RWPE2 (cell line): ENCODE results near the gene ST8SIA1.
A peak's percentile ranks its signal among the peaks of the same experiment; 100 is the strongest.
"Not testable (repeated sequence)": the region's sequence is repeated elsewhere in the genome, so short reads cannot be mapped to it uniquely, and the experiment has no call there.

ENCODE experiments used
- ATAC-seq: fragments of 200-7000 bp; cut with Tn5 transposase; 3 replicates; pipeline ENCODE4 v1.9.1; 2021; ENCODE audit warnings: low read depth
- DNase-seq: peaks from one replicate; pipeline ENCODE4 v3.0.0-alpha.2; 2020; ENCODE audit warnings: low spot score
- H3K27ac ChIP-seq: fragments of 450-650 bp; 2 replicates; pipeline ENCODE4 v1.5.1; 2017; ENCODE audit warnings: mild to moderate bottlenecking; ENCODE audit not compliant: poor library complexity, severe bottlenecking
- H3K27me3 ChIP-seq: fragments of 250-450 bp; sonication (Bioruptor Pico); 2 replicates; pipeline ENCODE4 v1.5.1; 2021; ENCODE audit warnings: mild to moderate bottlenecking, moderate library complexity; ENCODE audit not compliant: insufficient read depth, poor library complexity, severe bottlenecking
- H3K36me3 ChIP-seq: fragments of 250-450 bp; sonication (Bioruptor Pico); 2 replicates; pipeline ENCODE4 v1.5.1; 2020; ENCODE audit warnings: low read depth, mild to moderate bottlenecking, moderate library complexity
- H3K4me1 ChIP-seq: fragments of 250-450 bp; sonication (Bioruptor Pico); 2 replicates; pipeline ENCODE4 v1.5.1; 2021; ENCODE audit warnings: mild to moderate bottlenecking, moderate library complexity; ENCODE audit not compliant: insufficient read depth, poor library complexity, severe bottlenecking
- H3K4me3 ChIP-seq: fragments of 250-450 bp; sonication (Bioruptor Pico); 2 replicates; pipeline ENCODE4 v1.5.1; 2021; ENCODE audit warnings: mild to moderate bottlenecking, moderate library complexity; ENCODE audit not compliant: severe bottlenecking
- H3K9me3 ChIP-seq: fragments of 250-450 bp; sonication (Bioruptor Pico); 2 replicates; pipeline ENCODE4 v1.5.1; 2021; ENCODE audit warnings: mild to moderate bottlenecking, moderate library complexity; ENCODE audit not compliant: severe bottlenecking
- TF ChIP-seq, protein P1 (sequence below): fragments of 450-650 bp; IDR thresholded peaks from one replicate; pipeline ENCODE4 v1.5.1; 2017; ENCODE audit warnings: mild to moderate bottlenecking, moderate library complexity; ENCODE audit not compliant: poor library complexity, severe bottlenecking

ST8SIA1 gene, protein sequence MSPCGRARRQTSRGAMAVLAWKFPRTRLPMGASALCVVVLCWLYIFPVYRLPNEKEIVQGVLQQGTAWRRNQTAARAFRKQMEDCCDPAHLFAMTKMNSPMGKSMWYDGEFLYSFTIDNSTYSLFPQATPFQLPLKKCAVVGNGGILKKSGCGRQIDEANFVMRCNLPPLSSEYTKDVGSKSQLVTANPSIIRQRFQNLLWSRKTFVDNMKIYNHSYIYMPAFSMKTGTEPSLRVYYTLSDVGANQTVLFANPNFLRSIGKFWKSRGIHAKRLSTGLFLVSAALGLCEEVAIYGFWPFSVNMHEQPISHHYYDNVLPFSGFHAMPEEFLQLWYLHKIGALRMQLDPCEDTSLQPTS

DNA sequence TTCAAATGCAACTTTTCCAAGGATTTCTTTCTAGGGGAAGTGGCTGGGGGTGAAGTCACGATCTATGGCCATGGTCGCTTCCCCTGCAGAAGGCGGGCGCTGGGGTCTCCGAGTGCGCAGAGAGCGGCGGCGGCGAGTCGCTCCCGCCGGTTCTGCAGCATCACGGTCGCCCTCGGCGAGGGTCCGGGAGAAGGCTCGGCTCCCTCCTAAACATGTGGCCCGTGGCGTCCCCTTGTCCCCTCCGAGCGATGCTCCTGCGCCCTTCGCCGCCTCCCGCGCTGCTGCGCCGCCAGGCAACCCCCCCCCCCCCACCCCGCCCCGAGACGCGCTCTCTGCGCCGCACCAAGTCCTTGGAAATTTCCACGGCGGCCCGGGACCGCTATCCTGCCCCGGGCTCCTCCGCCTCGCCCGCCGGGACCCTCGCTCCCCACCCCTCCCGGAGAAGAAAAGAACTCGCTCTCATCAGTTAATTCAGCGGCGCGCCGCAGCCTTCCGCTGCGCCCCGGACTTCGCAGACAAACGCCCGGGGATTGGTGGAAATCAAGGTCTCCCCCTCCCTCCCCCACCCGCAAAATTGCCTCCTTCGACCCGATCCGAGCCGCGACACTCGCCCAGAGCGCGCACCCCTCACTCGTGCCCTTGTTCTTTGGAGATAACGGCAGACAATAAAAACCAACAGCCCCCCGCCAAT is at the start of gene ST8SIA1:
ST8SIA1 (minus strand) TSS at position 298 of the 691 bp plus-strand sequence. CDS start 475 bp downstream, outside the sequence.
- Histone ChIP-seq H3K27ac (no peak within 1 kb of the TSS), H3K27me3 (no peaks in the 10 kb centered on the region), H3K36me3 (no peaks in the 10 kb centered on the region), H3K4me3 (peak within 1 kb of the TSS; percentile 39), H3K9me3 (no peaks in the 10 kb centered on the region), H3K4me1 (no peaks in the 10 kb centered on the region)
- TF ChIP-seq, protein P1, sequence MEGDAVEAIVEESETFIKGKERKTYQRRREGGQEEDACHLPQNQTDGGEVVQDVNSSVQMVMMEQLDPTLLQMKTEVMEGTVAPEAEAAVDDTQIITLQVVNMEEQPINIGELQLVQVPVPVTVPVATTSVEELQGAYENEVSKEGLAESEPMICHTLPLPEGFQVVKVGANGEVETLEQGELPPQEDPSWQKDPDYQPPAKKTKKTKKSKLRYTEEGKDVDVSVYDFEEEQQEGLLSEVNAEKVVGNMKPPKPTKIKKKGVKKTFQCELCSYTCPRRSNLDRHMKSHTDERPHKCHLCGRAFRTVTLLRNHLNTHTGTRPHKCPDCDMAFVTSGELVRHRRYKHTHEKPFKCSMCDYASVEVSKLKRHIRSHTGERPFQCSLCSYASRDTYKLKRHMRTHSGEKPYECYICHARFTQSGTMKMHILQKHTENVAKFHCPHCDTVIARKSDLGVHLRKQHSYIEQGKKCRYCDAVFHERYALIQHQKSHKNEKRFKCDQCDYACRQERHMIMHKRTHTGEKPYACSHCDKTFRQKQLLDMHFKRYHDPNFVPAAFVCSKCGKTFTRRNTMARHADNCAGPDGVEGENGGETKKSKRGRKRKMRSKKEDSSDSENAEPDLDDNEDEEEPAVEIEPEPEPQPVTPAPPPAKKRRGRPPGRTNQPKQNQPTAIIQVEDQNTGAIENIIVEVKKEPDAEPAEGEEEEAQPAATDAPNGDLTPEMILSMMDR: no peak
- no peak for DNase-seq
- peak; percentile 10; the same call in 1 of the 3 replicates for ATAC-seq

DNA sequence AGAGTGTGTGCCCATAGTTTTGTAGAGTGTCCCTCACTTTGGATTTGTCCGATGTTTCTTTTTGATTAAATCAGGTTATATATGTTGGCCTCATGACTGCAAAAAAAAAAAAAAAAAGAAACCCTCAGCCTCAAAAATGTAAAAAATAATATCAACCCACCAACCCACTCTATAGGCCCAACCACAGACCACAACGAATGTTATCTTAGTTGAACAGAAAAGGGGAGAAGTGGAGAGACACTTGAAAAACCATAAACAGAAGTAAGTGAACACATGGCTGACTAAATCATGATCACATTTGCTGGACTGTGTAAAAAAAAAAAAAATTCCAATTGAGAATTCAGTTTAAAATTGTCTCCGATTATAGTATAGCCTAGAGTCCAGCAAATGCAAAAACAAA is 45.5 kb upstream of the ST8SIA1 start:
- Histone ChIP-seq H3K4me1 (no peaks in the 10 kb centered on the region), H3K27ac (no peak overlapping the region), H3K36me3 (no peaks in the 10 kb centered on the region), H3K4me3 (no peak overlapping the region), H3K27me3 (no peaks in the 10 kb centered on the region), H3K9me3 (no peaks in the 10 kb centered on the region)
- TF ChIP-seq, protein P1: no peak
- DNase-seq (no peak), ATAC-seq (no peak)

DNA sequence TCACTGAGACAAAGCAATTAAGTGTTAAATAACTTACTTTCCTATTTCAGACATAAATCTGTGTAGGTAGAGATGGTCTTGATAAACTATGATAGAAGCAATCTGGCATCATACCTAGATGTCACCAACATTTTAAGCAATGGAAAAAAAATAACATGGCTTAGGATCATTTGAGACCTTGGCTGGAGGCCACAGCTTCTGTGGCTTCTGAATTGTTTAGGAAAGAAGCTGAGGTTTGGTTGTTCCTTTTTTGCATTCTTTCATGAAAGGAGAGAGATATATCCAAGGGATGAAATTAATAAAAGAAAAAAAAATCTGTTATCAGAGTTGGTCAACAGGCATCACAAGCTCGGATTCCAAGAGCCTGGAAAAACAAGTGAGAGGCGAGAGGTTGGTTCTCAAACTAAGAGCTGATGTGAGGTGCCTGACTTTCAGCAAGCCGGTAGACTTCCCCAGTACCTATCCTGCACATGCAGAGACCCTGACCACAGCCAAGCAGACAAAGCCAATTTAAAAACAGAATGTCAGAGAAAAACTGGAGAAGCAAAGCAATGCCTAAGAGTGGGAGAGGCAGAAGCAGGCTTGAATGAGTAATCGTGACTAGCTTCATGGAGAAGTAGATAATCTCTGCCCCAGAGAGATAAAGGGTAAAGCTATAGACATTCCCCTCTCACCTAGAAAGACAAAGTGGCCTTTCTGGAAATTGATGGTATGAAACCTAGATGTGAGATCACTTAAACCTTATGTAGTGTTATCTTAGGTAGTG is 43.4 kb upstream of the ST8SIA1 start:
- Histone ChIP-seq H3K4me3 (no peak overlapping the region), H3K36me3 (no peaks in the 10 kb centered on the region), H3K27me3 (no peaks in the 10 kb centered on the region), H3K27ac (no peak overlapping the region), H3K4me1 (no peaks in the 10 kb centered on the region), H3K9me3 (no peaks in the 10 kb centered on the region)
- TF ChIP-seq, protein P1: no peak
- ATAC-seq: no peak
- DNase-seq: no peak

DNA sequence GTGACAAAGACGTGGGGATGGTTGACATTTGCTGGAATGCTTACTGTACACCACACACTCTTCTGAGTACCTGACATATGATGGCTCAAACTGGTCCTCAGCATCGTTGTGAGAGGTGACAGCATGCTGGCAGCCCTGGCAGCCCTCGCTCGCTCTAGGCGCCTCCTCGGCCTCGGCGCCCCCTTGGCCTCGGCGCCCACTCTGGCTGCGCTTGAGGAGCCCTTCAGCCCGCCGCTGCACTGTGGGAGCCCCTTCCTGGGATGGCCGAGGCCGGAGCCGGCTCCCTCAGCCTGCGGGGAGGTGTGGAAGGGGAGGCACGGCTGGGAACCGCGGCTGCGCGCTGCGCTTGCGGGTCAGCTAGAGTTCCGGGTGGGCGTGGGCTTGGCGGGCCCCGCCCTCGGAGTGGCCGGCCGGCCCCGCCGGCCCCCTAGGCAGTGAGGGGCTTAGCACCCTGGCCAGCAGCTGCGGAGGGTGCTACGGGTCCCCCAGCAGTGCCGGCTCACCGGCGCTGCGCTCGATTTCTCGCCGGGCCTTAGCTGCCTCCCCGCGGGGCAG is 42.2 kb upstream of the ST8SIA1 start:
- not testable (repeated sequence) for H3K4me3 ChIP-seq, ATAC-seq, DNase-seq

DNA sequence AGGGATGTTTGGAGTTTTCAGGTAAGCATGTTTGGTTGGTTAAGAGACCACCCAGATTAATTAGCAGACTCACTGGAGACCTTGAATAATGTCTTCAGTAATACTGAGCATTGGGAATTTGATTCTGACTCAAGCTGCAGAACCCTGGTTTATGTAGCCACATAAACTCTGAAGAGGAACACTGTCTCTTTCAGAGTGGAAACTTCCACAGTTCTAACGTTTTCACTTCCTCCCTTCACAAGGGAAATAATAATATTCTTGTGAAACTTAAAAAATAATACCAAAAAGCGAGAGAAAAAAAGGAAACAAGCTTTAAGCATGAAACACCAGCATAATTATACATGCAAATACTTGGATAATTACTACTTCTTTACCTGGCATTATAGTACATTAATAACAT is 40.0 kb upstream of the ST8SIA1 start:
- H3K9me3 ChIP-seq: no peaks in the 10 kb centered on the region
- no peak overlapping the region for H3K4me3 ChIP-seq
- DNase-seq (no peak), ATAC-seq (no peak)
- no peaks in the 10 kb centered on the region for H3K36me3 ChIP-seq
- TF ChIP-seq, protein P1: no peak
- H3K4me1 ChIP-seq: no peaks in the 10 kb centered on the region
- H3K27me3 ChIP-seq: no peaks in the 10 kb centered on the region
- H3K27ac ChIP-seq: no peak overlapping the region

More for the DNA sequence above, 42.2 kb upstream of the ST8SIA1 start:
- not testable (repeated sequence) for H3K27ac ChIP-seq, H3K4me1 ChIP-seq, H3K27me3 ChIP-seq, H3K9me3 ChIP-seq, H3K36me3 ChIP-seq
